Testis (tissue), 3 donors: ENCODE measurements around the gene TRIP11. TPM values are rescaled to one million over a fixed set of nuclear protein-coding genes. Genes with fewer than 3 reads are reported as not detected.

Experiments
- DNase-seq: peaks from one replicate; pipeline ENCODE4 v3.0.0-alpha.2; 2019
- H3K27ac ChIP-seq, 2 donors: fragments of 200-600 bp; sonication (generic); one replicate each; pipeline ENCODE4 v1.5.1; 2019
- H3K27me3 ChIP-seq: fragments of 200-600 bp; sonication (generic); one replicate; pipeline ENCODE4 v1.5.1; 2019
- H3K36me3 ChIP-seq: fragments of 200-600 bp; sonication (generic); one replicate; pipeline ENCODE4 v1.5.1; 2017; ENCODE audit warnings: low read depth; ENCODE audit errors: missing control alignments
- H3K4me1 ChIP-seq: fragments of 200-600 bp; sonication (generic); one replicate; pipeline ENCODE4 v1.5.1; 2019
- H3K4me3 ChIP-seq, 2 donors: fragments of 200-600 bp; sonication (generic); one replicate each; pipeline ENCODE4 v1.5.1; 2017 to 2019
- H3K9me3 ChIP-seq: fragments of 200-600 bp; sonication (generic); one replicate; pipeline ENCODE4 v1.5.1; 2017
- POLR2A ChIP-seq: fragments of 450-650 bp; IDR thresholded peaks from one replicate; pipeline ENCODE4 v1.6.1; 2017; ENCODE audit warnings: antibody characterized with exemption, mild to moderate bottlenecking, moderate library complexity
- WGBS, 2 donors: methylation state at CpG; one replicate each; pipeline ENCODE4 v1.1.5; 2018; 5-methylcytosine and 5-hydroxymethylcytosine counted together
- intact Hi-C: fragments of 100-400 bp; cut with DNase I; formaldehyde crosslinking; loops from one replicate; pipeline ENCODE4 v1.15.1; 2023; ENCODE audit warnings: low total_unique reads
- polyA plus RNA-seq: library from polyadenylated mRNA; stranded (reverse); fragments of 350-450 nt; fragmentation: Illumina TruSeq; extraction: RNeasy Lipid Tissue Mini Kit (QIAGEN cat#74804); gene quantifications from one replicate; pipeline ENCODE4 v1.2.3, GENCODE V29; 2014; ENCODE audit warnings: low read depth, low replicate concordance; ENCODE audit not compliant: insufficient read depth
- total RNA-seq, 2 donors: library from RNA; depleted of rRNA; stranded (reverse); fragments of >200 nt; gene quantifications; one replicate each; pipeline ENCODE4 v1.2.3, GENCODE V29; 2016
- TF ChIP-seq, protein P1 (sequence below), 3 experiments: fragments of 450-650 bp in 2 of 3; fragments of 200-600 bp in 1 of 3; sonication (generic) in 1 of 3; IDR thresholded peaks; one replicate each; pipeline ENCODE4 v1.5.1; 2016 to 2019; ENCODE audit warnings: antibody characterized with exemption in 3 of 3, mild to moderate bottlenecking in 2 of 3, moderate library complexity in 1 of 3

Gene TRIP11
- total and polyA plus RNA-seq, 3 donors from 2014 or later: 3.8 to 39.4 (median 38.5) TPM

DNA sequence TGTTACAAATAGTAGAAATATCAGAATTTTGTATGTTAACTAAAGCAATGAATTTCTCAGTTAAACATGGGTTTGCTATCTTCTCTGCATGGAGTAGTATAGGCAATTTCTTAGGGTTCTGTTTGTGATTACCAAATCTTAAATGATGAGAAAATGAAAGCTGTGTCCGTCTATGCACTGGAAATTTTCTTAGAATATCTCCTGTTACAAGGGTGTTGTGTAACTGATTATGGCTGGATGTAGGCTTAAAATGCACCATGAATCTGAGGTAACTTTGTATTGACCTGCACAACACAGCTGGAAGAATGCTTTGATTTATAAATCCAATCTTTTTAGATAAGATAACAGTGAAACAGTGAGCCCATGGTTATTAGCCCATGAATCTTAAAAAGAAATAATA lies 17.8 kb downstream of the TRIP11 start:
- Histone ChIP-seq H3K4me3 (no peak overlapping the region), H3K27ac (no peak overlapping the region), H3K9me3 (no peaks in the 10 kb centered on the region), H3K36me3 (no peaks in the 10 kb centered on the region), H3K4me1 (no peaks in the 10 kb centered on the region), H3K27me3 (no peaks in the 10 kb centered on the region)
- TF ChIP-seq POLR2A: no peak
- intact Hi-C loops: no loop called here
- 67 to 68% methylated on average over 1 of the region's 1 CpG for WGBS, 2 donors
- DNase-seq: no peak

DNA sequence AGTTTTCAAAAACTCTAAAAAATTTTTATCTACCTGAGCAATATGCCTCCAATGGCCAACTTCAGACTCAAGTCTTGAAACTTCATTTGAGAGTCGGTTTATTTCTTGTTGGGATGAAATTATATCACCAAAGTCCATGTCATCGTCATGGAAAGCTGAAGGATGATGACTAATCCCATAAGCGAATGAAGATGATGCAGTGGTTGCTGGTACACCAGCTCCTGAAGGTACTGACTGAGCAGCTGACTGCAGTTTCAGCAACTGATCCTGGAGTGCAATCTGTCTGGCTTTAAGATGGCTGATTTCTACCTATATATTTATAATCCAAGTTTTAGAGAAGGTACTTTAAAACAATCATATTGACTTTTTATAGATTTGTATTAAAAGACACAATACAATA lies 18.3 kb downstream of the TRIP11 start:
- no peaks in the 10 kb centered on the region for H3K36me3 ChIP-seq
- H3K4me3 ChIP-seq: no peak overlapping the region
- H3K27me3 ChIP-seq: no peaks in the 10 kb centered on the region
- DNase-seq: no peak
- H3K27ac ChIP-seq: no peak overlapping the region
- no peaks in the 10 kb centered on the region for H3K9me3 ChIP-seq
- 97 to 98% methylated on average over 3 of the region's 3 CpGs for WGBS, 2 donors
- TF ChIP-seq POLR2A: no peak
- TF ChIP-seq, protein P1, sequence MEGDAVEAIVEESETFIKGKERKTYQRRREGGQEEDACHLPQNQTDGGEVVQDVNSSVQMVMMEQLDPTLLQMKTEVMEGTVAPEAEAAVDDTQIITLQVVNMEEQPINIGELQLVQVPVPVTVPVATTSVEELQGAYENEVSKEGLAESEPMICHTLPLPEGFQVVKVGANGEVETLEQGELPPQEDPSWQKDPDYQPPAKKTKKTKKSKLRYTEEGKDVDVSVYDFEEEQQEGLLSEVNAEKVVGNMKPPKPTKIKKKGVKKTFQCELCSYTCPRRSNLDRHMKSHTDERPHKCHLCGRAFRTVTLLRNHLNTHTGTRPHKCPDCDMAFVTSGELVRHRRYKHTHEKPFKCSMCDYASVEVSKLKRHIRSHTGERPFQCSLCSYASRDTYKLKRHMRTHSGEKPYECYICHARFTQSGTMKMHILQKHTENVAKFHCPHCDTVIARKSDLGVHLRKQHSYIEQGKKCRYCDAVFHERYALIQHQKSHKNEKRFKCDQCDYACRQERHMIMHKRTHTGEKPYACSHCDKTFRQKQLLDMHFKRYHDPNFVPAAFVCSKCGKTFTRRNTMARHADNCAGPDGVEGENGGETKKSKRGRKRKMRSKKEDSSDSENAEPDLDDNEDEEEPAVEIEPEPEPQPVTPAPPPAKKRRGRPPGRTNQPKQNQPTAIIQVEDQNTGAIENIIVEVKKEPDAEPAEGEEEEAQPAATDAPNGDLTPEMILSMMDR (IDR thresholded peaks at IDR 0.05): no peak
- no peaks in the 10 kb centered on the region for H3K4me1 ChIP-seq
- intact Hi-C loops: no loop called here

DNA sequence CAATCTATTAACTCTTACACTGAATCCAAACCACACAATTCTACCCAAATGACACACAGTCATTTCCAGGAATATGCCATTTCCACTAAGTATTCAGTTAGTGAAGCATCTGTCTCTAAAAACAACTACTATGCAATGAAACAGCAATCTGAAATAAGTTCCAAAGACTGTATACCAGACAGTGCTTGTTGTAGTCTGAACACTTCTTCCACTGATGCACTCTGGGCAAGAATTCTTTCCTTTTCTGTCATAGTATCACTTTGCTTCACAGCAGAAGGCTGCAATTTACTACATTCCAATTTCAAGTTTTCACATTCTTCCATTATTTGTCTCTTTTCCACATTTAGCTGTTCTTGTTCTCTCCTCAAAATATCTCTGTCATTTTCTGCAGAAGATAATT lies 25.8 kb downstream of the TRIP11 start:
- no peaks in the 10 kb centered on the region for H3K4me1 ChIP-seq
- H3K36me3 ChIP-seq: no peaks in the 10 kb centered on the region
- intact Hi-C loops: no loop called here
- no peak overlapping the region for H3K4me3 ChIP-seq
- no peaks in the 10 kb centered on the region for H3K9me3 ChIP-seq
- DNase-seq: no peak
- no peak overlapping the region for H3K27ac ChIP-seq
- no peak for TF ChIP-seq POLR2A
- TF ChIP-seq, protein P1 (IDR thresholded peaks at IDR 0.05): no peak
- no peaks in the 10 kb centered on the region for H3K27me3 ChIP-seq

DNA sequence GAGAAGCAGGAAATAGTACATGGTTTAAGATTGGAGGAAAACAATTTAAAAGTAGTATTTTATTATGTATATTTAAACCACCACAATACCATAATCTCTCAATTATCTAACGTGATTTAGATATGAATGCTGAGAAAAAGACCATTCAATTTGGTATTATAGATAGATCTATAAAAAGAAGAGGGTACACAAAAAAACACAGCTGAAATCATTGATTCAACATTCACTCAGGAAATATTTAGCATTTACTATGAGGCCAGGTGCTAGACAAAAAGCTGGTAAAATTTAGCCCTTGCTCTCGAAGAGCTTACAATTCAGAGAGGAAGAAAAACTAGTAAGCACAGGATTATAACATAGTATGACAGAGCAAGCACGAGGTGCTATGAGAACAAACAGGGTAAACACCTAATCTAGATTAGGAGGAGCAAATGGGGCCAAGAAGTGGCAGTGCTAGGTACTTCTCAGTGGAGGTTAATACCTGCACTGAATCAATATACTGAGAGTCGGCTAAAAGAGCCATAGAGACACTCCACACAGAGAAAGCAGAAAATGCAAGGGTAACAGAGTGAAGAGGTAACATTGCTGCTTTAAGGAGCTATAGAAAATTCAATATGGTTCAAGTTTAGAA lies 27.6 kb downstream of the TRIP11 start:
- H3K9me3 ChIP-seq: no peaks in the 10 kb centered on the region
- TF ChIP-seq POLR2A: no peak
- TF ChIP-seq, protein P1 (IDR thresholded peaks at IDR 0.05): no peak
- no peaks in the 10 kb centered on the region for H3K27me3 ChIP-seq
- H3K27ac ChIP-seq: no peak overlapping the region
- H3K4me3 ChIP-seq: no peak overlapping the region
- WGBS, 2 donors: 89% methylated on average over 4 of the region's 4 CpGs
- DNase-seq: no peak
- no peaks in the 10 kb centered on the region for H3K4me1 ChIP-seq
- H3K36me3 ChIP-seq: no peaks in the 10 kb centered on the region
- intact Hi-C loops: no loop called here

DNA sequence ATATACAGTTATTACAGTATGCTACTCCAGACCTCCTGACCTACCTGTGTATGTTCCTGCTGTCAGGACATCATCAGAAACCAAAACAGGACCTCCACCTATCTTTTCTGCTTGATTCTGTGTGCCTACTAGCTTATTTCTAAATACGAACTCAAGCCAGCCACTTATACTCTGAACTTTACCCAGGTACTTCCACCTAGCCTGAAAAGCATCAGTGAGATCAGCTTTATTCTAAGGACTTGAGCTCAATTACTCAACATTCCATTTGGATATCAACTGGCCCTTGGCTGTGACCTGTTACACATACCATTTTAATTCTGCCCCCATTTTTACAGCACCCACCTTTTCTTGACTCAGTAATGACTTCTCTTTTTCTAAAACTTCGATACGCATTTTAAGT lies 29.2 kb downstream of the TRIP11 start:
- Histone ChIP-seq H3K4me3 (no peak overlapping the region), H3K27ac (no peak overlapping the region), H3K9me3 (no peaks in the 10 kb centered on the region), H3K4me1 (no peaks in the 10 kb centered on the region), H3K36me3 (no peaks in the 10 kb centered on the region), H3K27me3 (no peaks in the 10 kb centered on the region)
- no peak for TF ChIP-seq POLR2A
- TF ChIP-seq, protein P1 (IDR thresholded peaks at IDR 0.05): no peak
- 96 to 97% methylated on average over 3 of the region's 3 CpGs for WGBS, 2 donors
- DNase-seq: no peak
- intact Hi-C loops: no loop called here
